HepG2 (cell line): Measurements from ENCODE around the gene STAT5A. TPM values are rescaled to one million over a fixed set of nuclear protein-coding genes. Genes with fewer than 3 reads are reported as not detected.
A peak's percentile ranks its signal among the peaks of the same experiment; 100 is the strongest.

Experiments
- KDM2A ChIP-seq: sonication (generic); formaldehyde crosslinking; IDR thresholded peaks from 2 replicates; pipeline ENCODE4 v1.4.0; 2020; ENCODE audit warnings: low read depth, missing genetic modification reagents, borderline replicate concordance
- MLLT10 ChIP-seq: sonication (generic); formaldehyde crosslinking; IDR thresholded peaks from 2 replicates; pipeline ENCODE4 v1.4.0; 2020; ENCODE audit warnings: missing genetic modification reagents
- RBFOX2 ChIP-seq: fragments of 200-400 bp; formaldehyde crosslinking; IDR thresholded peaks from 2 replicates; pipeline ENCODE4 v1.6.1; 2017; ENCODE audit warnings: low read depth, mild to moderate bottlenecking, low read length
- RCOR2 ChIP-seq: IDR thresholded peaks from 2 replicates; pipeline ENCODE4 v1.6.1; 2016; ENCODE audit warnings: missing biosample characterization, missing genetic modification reagents
- ZFYVE20 ChIP-seq: sonication (generic); formaldehyde crosslinking; IDR thresholded peaks from 2 replicates; pipeline ENCODE4 v1.8.0; 2023; ENCODE audit warnings: low read depth, mild to moderate bottlenecking, moderate library complexity, missing genetic modification reagents, borderline replicate concordance
- ZMYM4 ChIP-seq: sonication (generic); formaldehyde crosslinking; IDR thresholded peaks from 2 replicates; pipeline ENCODE4 v1.8.1; 2023; ENCODE audit warnings: mild to moderate bottlenecking, missing genetic modification reagents
- ZNF207 ChIP-seq: fragments of 450-650 bp; IDR thresholded peaks from 2 replicates; pipeline ENCODE4 v1.6.1; 2016; ENCODE audit warnings: antibody characterized with exemption, borderline replicate concordance
- ZNF274 ChIP-seq: sonication (generic); formaldehyde crosslinking; IDR thresholded peaks from 2 replicates; pipeline ENCODE4 v1.5.1; 2020; ENCODE audit warnings: mild to moderate bottlenecking, missing genetic modification reagents
- ZNF432 ChIP-seq: sonication (generic); formaldehyde crosslinking; IDR thresholded peaks from 2 replicates; pipeline ENCODE4 v1.5.0; 2020; ENCODE audit warnings: missing genetic modification reagents, mild to moderate bottlenecking, borderline replicate concordance
- ZNF550 ChIP-seq: sonication (generic); formaldehyde crosslinking; IDR thresholded peaks from 2 replicates; pipeline ENCODE4 v1.4.0; 2020; ENCODE audit warnings: mild to moderate bottlenecking, missing genetic modification reagents, borderline replicate concordance
- ZNF883 ChIP-seq: sonication (generic); formaldehyde crosslinking; IDR thresholded peaks from 2 replicates; pipeline ENCODE4 v1.5.1; 2020; ENCODE audit warnings: mild to moderate bottlenecking, missing genetic modification reagents; ENCODE audit errors: not compliant biosample characterization
- ZSCAN30 ChIP-seq: sonication (generic); formaldehyde crosslinking; IDR thresholded peaks from 2 replicates; pipeline ENCODE4 v1.5.0; 2020; ENCODE audit warnings: mild to moderate bottlenecking, missing genetic modification reagents
- polyA plus RNA-seq, 8 experiments: library from polyadenylated mRNA; depleted of rRNA in 3 of 8; stranded (reverse) in 7 of 8; unstranded in 1 of 8; fragments of >200 nt; fragmentation: Illumina TruSeq in 4 of 8; extraction: Trizol in 4 of 8; gene quantifications; 2 replicates each; pipeline versions ENCODE4 v1.2.1 to v1.2.3, GENCODE V29; 2011 to 2016; ENCODE audit warnings: low read depth in 4 of 8, missing spikeins in 1 of 8, mixed read lengths in 1 of 8; ENCODE audit not compliant: insufficient read depth in 1 of 8
- total RNA-seq, 5 experiments: library from RNA; depleted of rRNA; stranded (reverse); fragments of >200 nt; fragmentation: Illumina TruSeq; extraction: Trizol; gene quantifications; 2 replicates each; pipeline ENCODE4 v1.2.3, GENCODE V29; 2016; ENCODE audit warnings: low read depth in 1 of 5
- TF ChIP-seq, protein P1 (sequence below): IDR thresholded peaks from 2 replicates; pipeline ENCODE4 v1.6.1; 2012; ENCODE audit warnings: low read length, improper control_type of control experiment
- TF ChIP-seq, protein P2 (sequence below): sonication (generic); formaldehyde crosslinking; IDR thresholded peaks from 2 replicates; pipeline ENCODE4 v1.5.0; 2020; ENCODE audit warnings: mild to moderate bottlenecking, missing genetic modification reagents, borderline replicate concordance
- TF ChIP-seq, protein P3 (sequence below): sonication (generic); formaldehyde crosslinking; conservative IDR thresholded peaks from 2 replicates; pipeline ENCODE4 v1.8.0; 2022; ENCODE audit warnings: missing genetic modification reagents
- TF ChIP-seq, protein P4 (sequence below), 2 experiments: sonication (generic) in 1 of 2; formaldehyde crosslinking in 1 of 2; IDR thresholded peaks; 2 replicates each; pipeline versions ENCODE4 v1.4.0 to v1.6.1; 2018 to 2020; ENCODE audit warnings: missing genetic modification reagents in 2 of 2, borderline replicate concordance in 1 of 2, low read depth in 1 of 2, mild to moderate bottlenecking in 1 of 2, missing biosample characterization in 1 of 2

The STAT5A gene
- total and polyA plus RNA-seq, 2 of the 13 experiments (the other 11 are each of a cell fraction or from before 2014, with no cell fraction given) = 1.4 to 4.1 TPM

DNA sequence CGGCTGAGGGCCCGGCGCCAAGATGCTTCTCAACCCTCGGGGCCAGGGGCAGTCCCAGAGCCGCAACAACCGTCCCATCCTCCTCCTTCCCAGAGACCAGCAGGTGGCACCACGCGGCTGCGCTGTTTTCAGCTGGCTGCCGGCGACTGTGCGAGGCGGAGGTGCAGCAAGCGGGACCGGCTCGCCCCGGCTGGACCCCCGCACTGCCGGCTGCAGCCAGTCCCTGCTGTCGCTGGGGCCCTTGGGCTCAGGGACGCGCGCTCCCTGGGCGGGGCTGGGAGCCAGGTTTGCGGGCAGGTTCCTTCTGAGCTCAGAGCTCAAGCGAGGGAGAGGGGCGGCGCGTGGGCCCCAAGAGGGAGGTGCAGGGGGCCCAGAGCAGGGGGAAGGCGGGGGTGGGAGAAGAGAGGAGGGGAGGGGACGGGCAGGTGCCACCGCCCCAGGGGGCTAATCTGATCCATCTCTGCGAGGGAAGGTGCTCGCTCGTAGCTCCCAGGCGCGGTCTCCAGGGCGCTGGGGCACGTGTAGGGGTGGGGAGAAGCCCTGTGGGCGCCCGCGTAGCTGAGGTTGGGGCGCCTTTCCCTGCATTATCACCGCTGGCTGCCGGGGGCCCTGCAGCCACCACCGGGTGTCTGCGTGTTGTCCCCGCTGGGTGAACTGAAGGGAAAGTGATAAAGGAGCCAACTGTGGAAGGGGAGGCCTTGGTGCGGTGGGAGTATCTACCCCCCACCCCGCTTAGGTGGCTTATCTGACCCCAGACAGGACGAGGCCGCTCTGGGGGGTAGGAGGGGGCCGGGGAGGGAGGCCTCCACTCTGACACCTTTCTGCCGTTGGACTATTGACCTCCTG is 24.2 kb downstream of the STAT5A start (continued):
- TF ChIP-seq ZNF883 (CRISPR knock-in tag) (peak; percentile 85), MLLT10 (no peak), RCOR2 (0 out of 2 replicates have a peak, but pooled peaks have one; percentile 28), KDM2A (CRISPR knock-in tag) (peak; percentile 95), RBFOX2 (peak; percentile 66), ZNF207 (no peak), ZNF550 (CRISPR knock-in tag) (no peak), ZFYVE20 (CRISPR knock-in tag) (no peak), ZNF274 (CRISPR knock-in tag) (peak; percentile 79; the same call in 1 of the 2 replicates), ZSCAN30 (no peak), ZNF432 (CRISPR knock-in tag) (no peak), ZMYM4 (CRISPR knock-in tag) (0 out of 2 replicates have a peak, but pooled peaks have one; percentile 5)
- TF ChIP-seq, protein P1, sequence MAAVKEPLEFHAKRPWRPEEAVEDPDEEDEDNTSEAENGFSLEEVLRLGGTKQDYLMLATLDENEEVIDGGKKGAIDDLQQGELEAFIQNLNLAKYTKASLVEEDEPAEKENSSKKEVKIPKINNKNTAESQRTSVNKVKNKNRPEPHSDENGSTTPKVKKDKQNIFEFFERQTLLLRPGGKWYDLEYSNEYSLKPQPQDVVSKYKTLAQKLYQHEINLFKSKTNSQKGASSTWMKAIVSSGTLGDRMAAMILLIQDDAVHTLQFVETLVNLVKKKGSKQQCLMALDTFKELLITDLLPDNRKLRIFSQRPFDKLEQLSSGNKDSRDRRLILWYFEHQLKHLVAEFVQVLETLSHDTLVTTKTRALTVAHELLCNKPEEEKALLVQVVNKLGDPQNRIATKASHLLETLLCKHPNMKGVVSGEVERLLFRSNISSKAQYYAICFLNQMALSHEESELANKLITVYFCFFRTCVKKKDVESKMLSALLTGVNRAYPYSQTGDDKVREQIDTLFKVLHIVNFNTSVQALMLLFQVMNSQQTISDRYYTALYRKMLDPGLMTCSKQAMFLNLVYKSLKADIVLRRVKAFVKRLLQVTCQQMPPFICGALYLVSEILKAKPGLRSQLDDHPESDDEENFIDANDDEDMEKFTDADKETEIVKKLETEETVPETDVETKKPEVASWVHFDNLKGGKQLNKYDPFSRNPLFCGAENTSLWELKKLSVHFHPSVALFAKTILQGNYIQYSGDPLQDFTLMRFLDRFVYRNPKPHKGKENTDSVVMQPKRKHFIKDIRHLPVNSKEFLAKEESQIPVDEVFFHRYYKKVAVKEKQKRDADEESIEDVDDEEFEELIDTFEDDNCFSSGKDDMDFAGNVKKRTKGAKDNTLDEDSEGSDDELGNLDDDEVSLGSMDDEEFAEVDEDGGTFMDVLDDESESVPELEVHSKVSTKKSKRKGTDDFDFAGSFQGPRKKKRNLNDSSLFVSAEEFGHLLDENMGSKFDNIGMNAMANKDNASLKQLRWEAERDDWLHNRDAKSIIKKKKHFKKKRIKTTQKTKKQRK = no peak
- TF ChIP-seq, protein P2, sequence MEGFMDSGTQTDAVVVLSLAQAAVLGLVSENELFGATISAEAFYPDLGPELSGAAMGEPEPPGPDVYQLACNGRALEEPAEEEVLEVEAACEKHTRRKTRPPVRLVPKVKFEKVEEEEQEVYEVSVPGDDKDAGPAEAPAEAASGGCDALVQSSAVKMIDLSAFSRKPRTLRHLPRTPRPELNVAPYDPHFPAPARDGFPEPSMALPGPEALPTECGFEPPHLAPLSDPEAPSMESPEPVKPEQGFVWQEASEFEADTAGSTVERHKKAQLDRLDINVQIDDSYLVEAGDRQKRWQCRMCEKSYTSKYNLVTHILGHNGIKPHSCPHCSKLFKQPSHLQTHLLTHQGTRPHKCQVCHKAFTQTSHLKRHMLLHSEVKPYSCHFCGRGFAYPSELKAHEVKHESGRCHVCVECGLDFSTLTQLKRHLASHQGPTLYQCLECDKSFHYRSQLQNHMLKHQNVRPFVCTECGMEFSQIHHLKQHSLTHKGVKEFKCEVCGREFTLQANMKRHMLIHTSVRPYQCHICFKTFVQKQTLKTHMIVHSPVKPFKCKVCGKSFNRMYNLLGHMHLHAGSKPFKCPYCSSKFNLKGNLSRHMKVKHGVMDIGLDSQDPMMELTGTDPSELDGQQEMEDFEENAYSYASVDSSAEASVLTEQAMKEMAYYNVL (CRISPR knock-in tag) = peak; percentile 75; the same call in 1 of the 2 replicates
- TF ChIP-seq, protein P3, sequence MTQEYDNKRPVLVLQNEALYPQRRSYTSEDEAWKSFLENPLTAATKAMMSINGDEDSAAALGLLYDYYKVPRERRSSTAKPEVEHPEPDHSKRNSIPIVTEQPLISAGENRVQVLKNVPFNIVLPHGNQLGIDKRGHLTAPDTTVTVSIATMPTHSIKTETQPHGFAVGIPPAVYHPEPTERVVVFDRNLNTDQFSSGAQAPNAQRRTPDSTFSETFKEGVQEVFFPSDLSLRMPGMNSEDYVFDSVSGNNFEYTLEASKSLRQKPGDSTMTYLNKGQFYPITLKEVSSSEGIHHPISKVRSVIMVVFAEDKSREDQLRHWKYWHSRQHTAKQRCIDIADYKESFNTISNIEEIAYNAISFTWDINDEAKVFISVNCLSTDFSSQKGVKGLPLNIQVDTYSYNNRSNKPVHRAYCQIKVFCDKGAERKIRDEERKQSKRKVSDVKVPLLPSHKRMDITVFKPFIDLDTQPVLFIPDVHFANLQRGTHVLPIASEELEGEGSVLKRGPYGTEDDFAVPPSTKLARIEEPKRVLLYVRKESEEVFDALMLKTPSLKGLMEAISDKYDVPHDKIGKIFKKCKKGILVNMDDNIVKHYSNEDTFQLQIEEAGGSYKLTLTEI (CRISPR knock-in tag) = no peak
- TF ChIP-seq, protein P4, sequence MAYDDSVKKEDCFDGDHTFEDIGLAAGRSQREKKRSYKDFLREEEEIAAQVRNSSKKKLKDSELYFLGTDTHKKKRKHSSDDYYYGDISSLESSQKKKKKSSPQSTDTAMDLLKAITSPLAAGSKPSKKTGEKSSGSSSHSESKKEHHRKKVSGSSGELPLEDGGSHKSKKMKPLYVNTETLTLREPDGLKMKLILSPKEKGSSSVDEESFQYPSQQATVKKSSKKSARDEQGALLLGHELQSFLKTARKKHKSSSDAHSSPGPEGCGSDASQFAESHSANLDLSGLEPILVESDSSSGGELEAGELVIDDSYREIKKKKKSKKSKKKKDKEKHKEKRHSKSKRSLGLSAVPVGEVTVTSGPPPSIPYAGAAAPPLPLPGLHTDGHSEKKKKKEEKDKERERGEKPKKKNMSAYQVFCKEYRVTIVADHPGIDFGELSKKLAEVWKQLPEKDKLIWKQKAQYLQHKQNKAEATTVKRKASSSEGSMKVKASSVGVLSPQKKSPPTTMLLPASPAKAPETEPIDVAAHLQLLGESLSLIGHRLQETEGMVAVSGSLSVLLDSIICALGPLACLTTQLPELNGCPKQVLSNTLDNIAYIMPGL (CRISPR knock-in tag; IDR thresholded peaks at IDR 0.05; ENCODE audit: borderline replicate concordance in 1 of 2, low read depth in 1 of 2) = peak; percentile 94 to 95
